Posterior vena cava (tissue), 2 donors: ENCODE measurements around the gene MGMT. TPM values are rescaled to one million over a fixed set of nuclear protein-coding genes. Genes with fewer than 3 reads are reported as not detected.

Experiments used
- DNase-seq: peaks from one replicate; pipeline ENCODE4 v3.0.0-alpha.2; 2020; ENCODE audit warnings: low spot score
- intact Hi-C, 2 donors: fragments of 100-400 bp; cut with DNase I; formaldehyde crosslinking; loops; one replicate each; pipeline versions ENCODE4 v1.14.1 to v1.14.2; 2022 to 2023
- total RNA-seq, 2 donors: library from RNA; stranded (reverse); fragmentation: NEBNext Ultra II Directional; extraction: Animal tissue kit (Norgen Biotek cat#: 25700); gene quantifications; one replicate each; pipeline ENCODE4 v1.2.1, GENCODE V29; 2021
- donor health status: DM: yes; HTN: yes; CAD: no.
- donor health status: DM: yes; HTN: yes; CAD: no.

Gene MGMT
- total RNA-seq, 2 donors from 2014 or later, result 8.2 to 17.6 TPM

DNA sequence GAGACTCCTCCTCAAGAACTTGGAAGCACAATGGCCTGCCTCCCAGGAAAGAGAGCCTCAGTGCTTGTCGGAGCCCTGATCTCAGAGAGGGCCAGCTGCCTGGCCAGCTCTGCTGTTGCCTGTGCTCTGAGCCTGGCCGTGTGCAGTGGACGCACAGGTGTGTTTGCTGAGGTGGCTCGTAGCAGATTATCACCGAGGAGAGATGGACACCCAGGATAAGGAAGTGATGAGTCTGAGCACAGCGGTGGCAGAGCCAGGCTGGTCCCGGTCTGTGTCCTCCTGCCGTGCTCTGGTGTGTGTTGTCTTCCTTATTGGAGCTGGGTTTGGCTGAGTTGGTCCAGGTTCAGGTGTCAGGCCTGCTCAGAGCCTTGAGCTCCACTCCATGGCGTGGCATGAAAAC lies 288.6 kb downstream of the MGMT start:
- intact Hi-C loops, result no loop called here
- peak; percentile 65 for DNase-seq

DNA sequence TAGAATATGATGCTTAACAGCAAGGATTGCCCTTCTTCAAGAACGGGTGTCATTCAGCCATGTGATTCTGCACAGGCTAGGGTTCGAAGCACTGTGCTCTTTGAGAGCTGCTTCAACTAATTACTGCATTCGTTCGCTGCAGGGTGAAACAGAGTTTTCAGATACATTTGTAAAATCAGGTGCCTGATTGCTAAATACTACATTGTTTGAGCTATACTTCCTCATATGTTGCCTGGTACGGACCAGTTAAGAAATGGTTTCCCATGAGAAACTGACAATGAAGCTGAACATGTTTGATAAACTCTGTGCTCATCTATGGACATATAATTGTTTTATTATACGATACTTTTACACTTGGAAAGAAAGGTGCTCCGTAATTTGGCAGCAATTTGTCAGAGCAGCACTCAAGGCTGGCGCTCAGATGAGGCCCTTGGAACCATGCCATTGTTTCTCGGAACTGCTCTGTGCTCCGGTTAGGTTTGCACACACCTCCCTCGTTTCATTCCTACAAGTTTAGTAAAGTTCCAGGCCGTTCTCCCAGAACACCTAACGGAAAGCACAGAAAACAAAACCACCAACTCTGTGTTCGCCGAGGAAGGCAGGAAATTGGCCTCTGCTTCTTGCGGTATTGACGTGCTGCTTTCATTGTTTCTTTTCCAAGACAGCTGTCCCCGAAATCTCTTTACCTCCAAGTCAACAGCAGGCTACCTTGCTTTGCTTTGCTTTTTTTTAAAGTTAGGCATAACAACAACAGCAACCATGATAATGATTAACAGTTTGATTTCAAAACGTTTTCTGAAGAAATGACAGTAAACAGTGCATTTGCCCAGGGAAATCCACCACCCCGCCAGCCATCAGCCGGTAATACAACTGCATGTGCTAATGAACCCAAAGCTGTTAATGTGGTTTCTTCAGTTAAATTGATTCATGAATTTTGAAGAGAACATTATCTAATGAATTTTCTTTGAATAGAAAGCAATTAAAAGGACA lies 290.2 kb downstream of the MGMT start:
- DNase-seq, result peak; percentile 18
- intact Hi-C loops, result no loop called here

DNA sequence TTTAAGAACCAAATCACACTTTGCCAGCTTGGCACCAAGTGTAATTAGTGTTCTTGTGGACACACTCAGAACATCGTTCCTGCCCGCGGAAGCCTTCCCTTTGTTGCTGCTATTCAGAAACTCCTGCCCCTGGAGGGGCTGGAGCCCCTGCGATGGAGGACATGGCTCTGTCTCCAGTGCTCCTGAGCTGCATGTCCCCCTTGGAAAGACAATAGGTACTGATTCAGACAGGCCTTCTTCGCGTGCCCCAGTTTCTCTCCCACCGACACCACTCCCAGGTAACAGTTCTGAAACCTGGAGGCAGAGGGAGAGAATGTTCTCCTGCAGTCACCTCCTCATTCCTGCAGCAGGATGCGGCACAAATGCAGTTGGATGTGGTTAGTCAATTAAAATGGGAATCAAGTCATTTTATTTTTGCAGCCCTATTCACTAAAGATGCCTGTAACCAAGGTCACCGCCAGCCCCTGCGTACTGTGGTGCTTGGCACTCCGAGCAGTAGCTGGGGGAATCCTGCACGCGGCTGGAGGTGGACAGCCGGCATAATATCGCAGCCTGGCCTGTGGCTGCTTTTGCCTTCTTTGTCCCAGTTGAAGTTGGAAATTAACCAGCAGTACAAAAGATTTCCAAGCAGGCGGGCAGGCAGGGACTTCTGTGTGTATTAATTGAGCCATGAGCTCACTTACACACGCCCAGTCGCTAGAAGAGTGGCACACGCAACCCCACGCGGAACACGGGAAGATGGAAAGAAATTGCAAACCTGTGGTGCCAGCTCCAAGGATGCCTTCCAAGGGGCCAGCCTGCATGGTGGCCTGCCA lies 291.4 kb downstream of the MGMT start:
- DNase-seq, result peak; percentile 61
- intact Hi-C loops, result no loop called here

DNA sequence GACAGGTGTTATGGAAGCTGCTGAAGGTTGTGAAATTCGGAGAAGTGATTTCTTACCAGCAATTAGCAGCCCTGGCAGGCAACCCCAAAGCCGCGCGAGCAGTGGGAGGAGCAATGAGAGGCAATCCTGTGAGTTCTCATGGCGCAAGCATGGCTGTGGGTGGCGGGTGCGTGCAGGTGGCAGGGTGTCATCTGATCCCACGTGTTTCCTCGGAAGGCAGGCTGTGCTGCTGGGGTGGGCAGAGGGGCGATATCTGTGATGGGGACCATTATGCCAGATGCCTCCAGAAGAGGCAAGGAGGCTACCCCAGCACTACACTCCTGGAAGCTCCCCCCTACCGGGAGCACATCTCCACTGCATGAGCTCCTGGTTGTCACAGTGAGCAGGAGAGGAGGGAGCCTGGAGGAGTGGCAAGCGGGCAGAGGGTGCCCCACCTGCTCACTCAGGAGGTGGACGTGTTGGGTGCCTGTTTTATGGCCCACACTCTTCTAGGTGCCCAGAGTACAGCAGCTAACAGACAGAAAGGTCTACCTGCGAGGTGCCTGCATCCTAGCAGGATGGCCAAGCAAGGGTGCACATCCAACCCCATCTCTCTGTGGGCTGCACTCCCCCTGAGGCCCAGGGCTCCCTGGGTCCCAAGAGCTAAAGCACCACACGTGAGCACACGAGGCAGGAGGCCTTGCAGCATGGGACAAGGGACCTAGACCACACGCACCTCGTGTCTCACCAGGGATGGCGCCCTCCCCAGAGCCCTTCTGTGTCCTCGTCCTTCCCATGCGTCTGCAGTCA lies 292.4 kb downstream of the MGMT start:
- DNase-seq, result peak; percentile 65
- intact Hi-C loops, result no loop called here

DNA sequence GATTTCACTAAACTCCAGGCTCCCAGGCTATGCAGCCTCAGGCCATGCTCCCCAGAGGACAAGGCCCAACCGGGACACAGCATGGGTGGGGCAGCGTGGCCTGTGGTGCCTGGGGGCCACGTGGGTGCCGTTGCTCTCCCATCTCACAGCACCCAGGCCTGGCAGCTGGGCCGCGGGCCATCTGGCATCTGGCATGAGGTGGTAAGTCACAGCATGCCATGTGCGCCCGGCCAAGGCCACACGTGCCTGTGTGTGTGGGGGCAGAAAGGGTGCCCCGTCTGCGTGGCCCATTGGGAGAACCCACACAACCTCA lies 292.9 kb downstream of the MGMT start:
- intact Hi-C loops, result no loop called here
- peak; percentile 71 for DNase-seq

DNA sequence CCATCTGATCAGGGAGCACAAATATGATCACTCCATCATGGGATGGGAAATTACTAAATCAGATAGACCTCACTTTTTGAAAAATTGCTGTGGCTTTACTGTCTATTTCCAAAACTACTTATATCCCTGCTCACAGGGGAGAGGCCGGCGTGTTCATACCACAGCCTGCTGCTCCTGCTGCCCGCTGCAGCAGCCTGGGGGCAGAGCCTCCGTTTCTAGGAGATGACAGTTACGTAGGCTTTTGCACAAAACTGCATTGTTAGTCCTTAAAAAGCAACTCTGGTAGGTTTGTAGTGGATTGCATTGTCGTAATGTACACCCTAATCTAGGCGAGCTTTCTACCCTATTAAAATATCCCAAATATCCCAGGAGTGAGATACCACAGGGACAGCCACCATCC lies 293.4 kb downstream of the MGMT start:
- intact Hi-C loops, result no loop called here

DNA sequence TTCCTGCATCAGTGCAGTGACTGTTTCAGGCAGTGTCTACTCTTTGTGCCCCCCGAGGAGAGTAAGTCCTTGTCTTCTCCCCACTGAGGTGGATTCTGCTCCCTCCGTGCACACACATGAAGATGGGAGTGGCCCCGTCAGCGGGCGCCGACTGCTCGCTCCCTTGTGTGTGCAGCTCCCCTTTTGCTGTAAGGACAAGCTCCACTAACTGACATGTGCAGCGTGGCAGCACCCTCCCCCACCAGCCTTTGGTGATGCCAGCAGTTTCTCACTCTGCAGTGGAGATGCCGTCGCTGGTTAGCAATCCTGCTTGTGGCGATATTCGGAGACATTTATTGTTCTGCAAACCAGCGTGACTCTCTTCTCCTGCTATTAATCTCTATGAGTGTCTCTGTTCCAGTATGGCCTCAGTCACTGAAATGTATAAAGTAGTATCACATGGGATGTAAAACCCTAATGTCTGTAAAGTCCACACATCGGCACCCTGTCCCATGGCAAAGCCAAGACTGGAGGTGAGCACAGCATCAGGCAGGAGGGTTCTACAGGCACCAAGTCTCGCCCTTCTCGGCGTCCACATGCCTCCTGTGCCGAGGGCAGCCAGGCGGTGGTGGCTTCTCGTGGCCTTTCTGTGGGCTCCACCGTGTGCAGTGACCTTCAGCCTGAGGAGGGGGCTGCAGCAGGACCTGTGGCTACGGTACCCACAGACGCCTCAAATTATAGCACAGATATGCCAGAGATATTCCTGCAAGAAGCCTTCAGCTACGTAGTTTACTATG lies 294.3 kb downstream of the MGMT start:
- peak; percentile 75 for DNase-seq
- intact Hi-C loops, result no loop called here

More for the DNA sequence above, 293.4 kb downstream of the MGMT start:
- peak; percentile 32 for DNase-seq

DNA sequence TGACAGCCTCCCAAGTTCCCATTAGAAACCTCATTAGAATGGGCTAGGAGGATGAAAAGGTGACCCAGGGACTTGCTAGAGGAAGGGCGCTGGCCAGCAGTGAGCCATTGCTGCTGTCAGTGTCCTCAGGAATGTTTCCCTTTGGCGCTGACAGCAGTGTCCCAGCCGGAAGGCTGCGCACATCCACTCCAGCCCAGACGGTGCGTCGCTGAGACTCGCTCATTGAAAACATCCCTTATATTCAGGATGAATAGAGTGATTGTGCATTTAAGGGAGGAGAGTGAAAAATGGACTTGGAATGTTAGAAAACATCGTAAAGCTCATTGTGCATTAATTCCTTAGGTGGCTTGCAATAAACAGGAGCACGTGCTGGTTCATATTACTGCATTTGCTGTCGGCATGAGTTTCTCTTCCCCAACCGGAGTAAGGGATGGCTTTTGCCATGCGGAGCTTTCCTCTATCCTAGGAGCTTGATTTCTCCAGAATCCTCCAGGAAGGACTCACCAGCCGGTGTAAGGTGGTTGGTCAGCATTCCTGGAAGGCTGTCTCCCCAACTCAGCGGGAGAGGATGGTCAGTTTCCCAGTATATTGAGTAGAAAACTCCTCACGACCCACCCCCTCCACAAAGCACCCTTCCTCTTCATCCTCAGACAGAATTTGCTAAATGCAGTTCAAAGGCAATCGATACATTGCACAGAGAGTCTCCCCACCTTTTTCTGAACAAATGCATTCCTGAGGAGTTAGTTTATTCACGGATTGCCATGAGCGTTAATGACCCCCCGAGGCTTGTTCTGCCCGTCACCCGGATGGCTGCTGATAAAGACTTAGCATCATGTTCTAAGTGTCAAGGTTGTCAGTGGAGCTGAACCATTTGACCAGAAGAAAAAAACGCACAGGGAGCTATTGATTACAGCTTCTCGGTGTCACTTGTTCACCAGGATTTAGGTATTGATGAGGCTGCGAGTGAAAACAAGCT lies 295.2 kb downstream of the MGMT start:
- DNase-seq, result peak; percentile 64
- intact Hi-C loops, result no loop called here

DNA sequence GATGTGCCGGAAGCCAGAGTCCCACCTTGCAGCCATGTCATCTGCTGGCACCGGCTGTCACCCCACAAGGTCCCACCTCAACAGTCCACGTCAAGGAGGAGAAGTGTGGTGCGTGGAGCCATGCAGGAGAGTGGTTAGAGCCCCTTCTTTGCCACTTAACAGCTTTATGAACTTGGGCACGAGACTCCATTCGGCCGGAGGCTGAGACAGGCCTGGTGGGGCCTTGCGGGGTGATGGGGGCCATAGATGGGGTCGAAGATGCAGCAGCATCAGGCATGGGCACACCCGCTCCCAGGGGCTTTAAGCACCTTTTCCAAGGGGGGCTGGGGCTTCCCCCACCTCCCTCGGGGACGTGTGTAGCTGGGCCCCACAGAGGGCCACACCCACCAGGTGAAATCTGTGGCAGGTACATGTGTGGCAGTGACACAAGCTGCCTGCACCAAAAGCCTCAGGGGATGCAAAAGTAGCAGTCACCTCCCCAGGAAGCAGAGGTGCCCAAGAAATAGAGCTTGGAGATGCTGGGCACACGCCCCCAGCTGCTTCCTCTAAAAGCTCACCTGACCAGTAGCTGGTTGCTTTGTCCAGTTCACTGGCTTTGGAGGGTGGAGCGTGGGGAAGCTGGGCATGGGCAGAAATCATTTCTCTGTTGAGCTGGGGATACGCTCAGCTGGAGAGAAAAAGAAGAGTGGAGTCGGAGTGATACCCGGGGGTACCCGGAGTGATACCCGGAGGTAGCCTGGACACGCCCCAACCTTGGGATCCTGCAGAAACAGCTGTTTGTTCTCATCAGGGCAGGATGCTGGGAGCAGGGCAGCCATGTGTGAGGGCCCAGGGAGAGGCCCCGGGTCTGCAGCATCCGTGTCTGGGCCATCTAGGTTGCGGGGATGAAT lies 297.2 kb downstream of the MGMT start:
- DNase-seq, result peak; percentile 44

DNA sequence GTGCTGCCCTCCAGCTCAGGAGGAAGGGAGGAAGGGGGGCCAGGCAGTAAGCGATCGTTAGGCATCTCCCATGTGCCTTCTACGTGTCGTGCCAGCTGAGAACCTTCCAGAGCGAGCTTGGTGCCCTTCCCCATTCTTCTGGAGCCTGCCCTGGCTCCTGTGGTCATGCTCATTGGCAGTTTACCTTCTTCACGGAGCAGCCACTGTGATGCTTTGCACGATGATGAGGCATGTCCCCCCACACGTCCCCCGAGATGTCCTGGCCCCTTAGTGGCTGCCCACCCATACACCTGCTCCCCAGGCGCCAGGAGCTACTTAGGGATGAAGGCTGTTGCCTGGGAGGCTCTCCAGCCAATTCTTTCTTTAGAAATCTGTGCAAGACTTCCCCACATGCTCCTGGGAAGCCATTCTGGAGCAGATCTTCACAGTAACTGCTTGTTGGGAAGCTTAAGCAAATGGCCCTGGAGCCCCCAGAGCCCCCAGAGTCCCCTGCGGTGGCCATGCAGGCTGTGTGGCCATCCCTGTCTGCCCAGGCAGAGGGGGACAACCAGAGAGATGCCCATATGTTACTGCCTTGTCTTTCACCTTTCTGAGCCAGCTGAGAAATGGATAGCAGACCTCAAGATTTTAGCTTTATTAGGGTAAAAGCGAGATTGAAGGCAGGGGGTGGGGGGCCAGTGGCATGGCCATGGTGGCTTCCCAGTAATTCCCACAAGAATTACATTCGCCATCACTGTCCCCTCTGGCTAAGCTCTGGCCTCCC lies 298.0 kb downstream of the MGMT start:
- intact Hi-C loops, result no loop called here
- peak; percentile 71 for DNase-seq

More for the DNA sequence above, 297.2 kb downstream of the MGMT start:
- intact Hi-C loops, result no loop called here

DNA sequence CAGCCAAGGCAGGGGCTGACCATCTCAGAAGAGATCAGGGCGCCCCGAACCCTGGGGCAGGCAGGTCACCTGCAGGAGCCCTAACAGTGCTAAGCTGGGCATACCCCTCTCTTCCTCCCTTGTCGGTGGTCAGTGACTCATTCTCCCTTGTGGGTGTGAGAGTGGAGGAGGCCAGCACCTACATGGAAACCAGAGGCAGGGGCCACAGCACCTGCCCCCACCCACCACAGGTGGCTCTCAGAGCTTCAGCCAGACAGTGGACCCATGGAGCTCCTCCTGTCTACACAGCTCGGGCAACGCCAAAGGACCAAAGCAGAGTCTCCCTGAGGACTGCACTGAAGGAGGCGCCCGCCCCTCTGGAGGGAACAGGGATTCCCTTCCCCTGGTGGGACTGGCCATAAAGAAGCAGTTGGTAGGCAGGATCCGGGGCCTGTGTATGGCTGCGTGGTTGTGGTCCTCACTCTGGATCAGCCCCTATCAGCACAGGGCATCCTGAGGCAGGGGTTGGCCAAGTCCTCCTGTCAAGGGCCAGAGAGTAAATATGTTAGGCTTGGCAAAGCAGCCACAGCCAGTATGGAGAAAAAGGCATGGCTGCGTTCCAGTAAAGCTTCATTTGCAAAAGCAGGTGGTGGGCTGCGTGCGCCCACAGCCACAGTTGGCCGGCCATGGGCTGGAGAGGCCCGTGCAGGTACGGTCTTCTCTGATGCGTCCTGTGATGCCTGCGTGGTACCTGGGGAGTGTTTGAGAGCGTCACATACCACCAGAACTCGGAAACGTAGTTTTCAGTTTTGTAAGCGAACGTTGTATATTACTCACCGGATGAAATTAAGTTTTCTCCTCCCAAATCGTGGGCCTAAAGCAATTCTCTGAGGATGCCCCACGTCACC lies 298.9 kb downstream of the MGMT start:
- DNase-seq, result peak; percentile 75
- intact Hi-C loops, result no loop called here

DNA sequence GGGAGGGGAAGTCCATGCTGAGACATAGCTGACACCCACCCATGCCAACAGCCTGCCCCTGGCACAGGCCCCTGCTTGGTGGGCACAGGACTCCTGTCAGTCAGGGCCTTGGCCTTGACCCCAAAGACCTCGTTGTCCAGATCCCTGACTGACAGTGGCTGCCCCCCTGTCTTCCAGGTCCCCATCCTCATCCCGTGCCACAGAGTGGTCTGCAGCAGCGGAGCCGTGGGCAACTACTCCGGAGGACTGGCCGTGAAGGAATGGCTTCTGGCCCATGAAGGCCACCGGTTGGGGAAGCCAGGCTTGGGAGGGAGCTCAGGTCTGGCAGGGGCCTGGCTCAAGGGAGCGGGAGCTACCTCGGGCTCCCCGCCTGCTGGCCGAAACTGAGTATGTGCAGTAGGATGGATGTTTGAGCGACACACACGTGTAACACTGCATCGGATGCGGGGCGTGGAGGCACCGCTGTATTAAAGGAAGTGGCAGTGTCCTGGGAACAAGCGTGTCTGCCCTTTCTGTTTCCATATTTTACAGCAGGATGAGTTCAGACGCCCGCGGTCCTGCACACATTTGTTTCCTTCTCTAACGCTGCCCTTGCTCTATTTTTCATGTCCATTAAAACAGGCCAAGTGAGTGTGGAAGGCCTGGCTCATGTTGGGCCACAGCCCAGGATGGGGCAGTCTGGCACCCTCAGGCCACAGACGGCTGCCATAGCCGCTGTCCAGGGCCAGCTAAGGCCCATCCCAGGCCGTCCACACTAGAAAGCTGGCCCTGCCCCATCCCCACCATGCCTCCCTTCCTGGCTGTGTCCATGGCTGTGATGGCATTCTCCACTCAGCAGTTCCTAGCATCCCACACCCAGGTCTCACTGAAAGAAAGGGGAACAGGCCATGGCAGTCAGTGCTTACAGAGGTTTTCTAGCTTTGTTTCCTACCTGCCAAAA lies 299.8 kb downstream of the MGMT start:
- DNase-seq, result peak; percentile 74

DNA sequence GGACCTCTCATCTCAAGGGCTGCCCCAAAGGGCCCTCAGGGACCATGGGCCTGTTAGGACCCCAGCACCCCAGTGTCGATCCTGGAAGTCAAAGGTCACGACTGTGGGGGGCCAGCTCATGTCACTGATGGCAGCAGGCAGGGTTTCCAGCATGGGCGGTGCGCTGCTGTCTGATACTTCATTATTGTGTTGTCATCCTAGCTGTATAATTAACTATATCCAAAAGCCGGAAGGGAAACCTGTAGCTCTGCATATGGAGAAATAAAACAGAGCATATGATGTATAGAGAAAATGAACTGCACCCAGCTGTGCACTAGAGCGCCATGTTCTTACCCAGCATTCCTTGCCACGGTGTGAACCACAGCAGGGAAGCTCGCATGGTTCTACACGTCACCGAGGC lies 300.7 kb downstream of the MGMT start:
- DNase-seq, result peak; percentile 55
- intact Hi-C loops, result no loop called here

More for the DNA sequence above, 299.8 kb downstream of the MGMT start:
- intact Hi-C loops, result no loop called here
